Transverse colon (tissue), 4 donors: ENCODE data around the gene TAF3. TPM values are rescaled to one million over a fixed set of nuclear protein-coding genes. Genes with fewer than 3 reads are reported as not detected.

ENCODE experiments used
- DNase-seq: peaks from one replicate; pipeline ENCODE4 v3.0.0-alpha.2; 2019
- H3K27ac ChIP-seq, 4 donors: fragments of 200-600 bp; sonication (generic); 2 replicates each; pipeline ENCODE4 v1.5.1; 2016 to 2018; ENCODE audit warnings: inconsistent platforms in 4 of 4
- H3K27me3 ChIP-seq: fragments of 200-600 bp; sonication (generic); 2 replicates; pipeline ENCODE4 v1.5.1; 2017; ENCODE audit warnings: inconsistent platforms
- H3K36me3 ChIP-seq, 4 donors: fragments of 200-600 bp; sonication (generic); 2 replicates each; pipeline ENCODE4 v1.5.1; 2017 to 2019; ENCODE audit warnings: inconsistent platforms in 4 of 4
- H3K4me1 ChIP-seq, 4 donors: fragments of 200-600 bp; sonication (generic); 2 replicates each; pipeline ENCODE4 v1.5.1; 2017 to 2020; ENCODE audit warnings: inconsistent platforms in 4 of 4
- H3K4me3 ChIP-seq, 4 donors: fragments of 200-600 bp; sonication (generic); 1 replicate in 1 of 4; 2 replicates in 3 of 4; pipeline versions ENCODE4 v1.5.1 to v1.6.1; 2017 to 2019; ENCODE audit warnings: inconsistent platforms in 4 of 4
- H3K9me3 ChIP-seq, 2 donors: fragments of 200-600 bp; sonication (generic); 2 replicates each; pipeline ENCODE4 v1.5.1; 2017 to 2019; ENCODE audit warnings: inconsistent platforms in 2 of 2
- EP300 ChIP-seq: sonication (generic); formaldehyde crosslinking; IDR thresholded peaks from one replicate; pipeline ENCODE4 v1.6.1; 2017; ENCODE audit warnings: antibody characterized with exemption, low read depth
- POLR2A ChIP-seq: fragments of 450-650 bp; IDR thresholded peaks from one replicate; pipeline ENCODE4 v1.6.1; 2016; ENCODE audit warnings: antibody characterized with exemption, mild to moderate bottlenecking, moderate library complexity
- POLR2AphosphoS5 ChIP-seq, 3 donors: sonication (generic); formaldehyde crosslinking; IDR thresholded peaks; one replicate each; pipeline ENCODE4 v1.6.1; 2016; ENCODE audit warnings: antibody characterized with exemption in 3 of 3
- WGBS, 2 donors: methylation state at CpG; one replicate each; pipeline ENCODE4 v1.1.5; 2018; ENCODE audit warnings: low coverage in 1 of 2; 5-methylcytosine and 5-hydroxymethylcytosine counted together
- in situ Hi-C, 4 donors: fragments of 200-750 bp; cut with MboI; loops; one replicate each; pipeline versions ENCODE4 v1.15.0 to v1.15.1; 2017; ENCODE audit warnings: low sequenced_read_pairs in 3 of 4, low pct_ligation_motif_present in 1 of 4, low pct_unique_long_range_greater_than_20kb in 1 of 4
- intact Hi-C: fragments of 100-400 bp; cut with DNase I; formaldehyde crosslinking; loops from one replicate; pipeline ENCODE4 v1.15.1; 2023; ENCODE audit warnings: low total_unique reads
- total RNA-seq, 4 donors: library from RNA; depleted of rRNA; stranded (reverse); fragments of >200 nt; gene quantifications; one replicate each; pipeline ENCODE4 v1.1.0, GENCODE V29; 2016
- TF ChIP-seq, protein P1 (sequence below), 5 experiments: fragments of 200-600 bp in 3 of 5; fragments of 450-650 bp in 2 of 5; sonication (generic) in 3 of 5; IDR thresholded peaks; 1 replicate in 2 of 5; 2 replicates in 3 of 5; pipeline ENCODE4 v1.5.1; 2016 to 2017; ENCODE audit warnings: antibody characterized with exemption in 5 of 5, inconsistent platforms in 3 of 5, mild to moderate bottlenecking in 2 of 5, moderate library complexity in 1 of 5

TAF3 gene
- total RNA-seq, 4 donors from 2014 or later = 4.8 to 35.6 (median 9.6) TPM

- Histone ChIP-seq H3K36me3 (no peaks in the 10 kb centered on the region), H3K27ac (no peak overlapping the region), H3K4me3 (no peak overlapping the region), H3K9me3 (no peaks in the 10 kb centered on the region), H3K27me3 (no peaks in the 10 kb centered on the region), H3K4me1 (no peaks in the 10 kb centered on the region)
- in situ Hi-C loops = no loop called here
- no peak for TF ChIP-seq POLR2A
- no peak for TF ChIP-seq POLR2AphosphoS5 (IDR thresholded peaks at IDR 0.05)
- TF ChIP-seq EP300 = no peak
- TF ChIP-seq, protein P1, sequence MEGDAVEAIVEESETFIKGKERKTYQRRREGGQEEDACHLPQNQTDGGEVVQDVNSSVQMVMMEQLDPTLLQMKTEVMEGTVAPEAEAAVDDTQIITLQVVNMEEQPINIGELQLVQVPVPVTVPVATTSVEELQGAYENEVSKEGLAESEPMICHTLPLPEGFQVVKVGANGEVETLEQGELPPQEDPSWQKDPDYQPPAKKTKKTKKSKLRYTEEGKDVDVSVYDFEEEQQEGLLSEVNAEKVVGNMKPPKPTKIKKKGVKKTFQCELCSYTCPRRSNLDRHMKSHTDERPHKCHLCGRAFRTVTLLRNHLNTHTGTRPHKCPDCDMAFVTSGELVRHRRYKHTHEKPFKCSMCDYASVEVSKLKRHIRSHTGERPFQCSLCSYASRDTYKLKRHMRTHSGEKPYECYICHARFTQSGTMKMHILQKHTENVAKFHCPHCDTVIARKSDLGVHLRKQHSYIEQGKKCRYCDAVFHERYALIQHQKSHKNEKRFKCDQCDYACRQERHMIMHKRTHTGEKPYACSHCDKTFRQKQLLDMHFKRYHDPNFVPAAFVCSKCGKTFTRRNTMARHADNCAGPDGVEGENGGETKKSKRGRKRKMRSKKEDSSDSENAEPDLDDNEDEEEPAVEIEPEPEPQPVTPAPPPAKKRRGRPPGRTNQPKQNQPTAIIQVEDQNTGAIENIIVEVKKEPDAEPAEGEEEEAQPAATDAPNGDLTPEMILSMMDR (IDR thresholded peaks at IDR 0.05) = no peak
- no peak for DNase-seq
- intact Hi-C loops = no loop called here
- WGBS, 2 donors = 83 to 84% methylated on average over 3 of the region's 3 CpGs
These were observed 104.4 kb downstream of the TAF3 start for GRCh38 chr10:7922707-7923106.

GRCh38 chr10:7928536-7928935 is 110.2 kb downstream of the TAF3 start:
- H3K27ac ChIP-seq = no peak overlapping the region
- in situ Hi-C loops (no loop called here), intact Hi-C loops (no loop called here)
- TF ChIP-seq POLR2A = no peak
- no peak for TF ChIP-seq POLR2AphosphoS5 (IDR thresholded peaks at IDR 0.05)
- TF ChIP-seq, protein P1 (IDR thresholded peaks at IDR 0.05) = no peak
- TF ChIP-seq EP300 = no peak
- H3K27me3 ChIP-seq = no peaks in the 10 kb centered on the region
- WGBS, 2 donors = 90 to 95% methylated on average over 3 of the region's 3 CpGs
- H3K4me1 ChIP-seq = peaks cover 0 to 2% (median 0%) of the 10 kb centered on the region in 4 donors
- H3K9me3 ChIP-seq = no peaks in the 10 kb centered on the region
- H3K36me3 ChIP-seq = no peaks in the 10 kb centered on the region
- no peak for DNase-seq
- H3K4me3 ChIP-seq = no peak overlapping the region

- in situ Hi-C loops = no loop called here
- H3K36me3 ChIP-seq = no peaks in the 10 kb centered on the region
- H3K4me3 ChIP-seq = no peak overlapping the region
- no peaks in the 10 kb centered on the region for H3K9me3 ChIP-seq
- TF ChIP-seq POLR2A = no peak
- TF ChIP-seq, protein P1 (IDR thresholded peaks at IDR 0.05) = no peak
- TF ChIP-seq EP300 = no peak
- no peak for TF ChIP-seq POLR2AphosphoS5 (IDR thresholded peaks at IDR 0.05)
- no peaks in the 10 kb centered on the region for H3K27me3 ChIP-seq
- peaks cover 0 to 2% (median 0%) of the 10 kb centered on the region in 4 donors for H3K4me1 ChIP-seq
- intact Hi-C loops = no loop called here
- no peak for DNase-seq
- no peak overlapping the region for H3K27ac ChIP-seq
- 84% methylated on average over 5 to 9 of the region's 9 CpGs for WGBS, 2 donors
These were observed 114.2 kb downstream of the TAF3 start for GRCh38 chr10:7932301-7933036.

DNA sequence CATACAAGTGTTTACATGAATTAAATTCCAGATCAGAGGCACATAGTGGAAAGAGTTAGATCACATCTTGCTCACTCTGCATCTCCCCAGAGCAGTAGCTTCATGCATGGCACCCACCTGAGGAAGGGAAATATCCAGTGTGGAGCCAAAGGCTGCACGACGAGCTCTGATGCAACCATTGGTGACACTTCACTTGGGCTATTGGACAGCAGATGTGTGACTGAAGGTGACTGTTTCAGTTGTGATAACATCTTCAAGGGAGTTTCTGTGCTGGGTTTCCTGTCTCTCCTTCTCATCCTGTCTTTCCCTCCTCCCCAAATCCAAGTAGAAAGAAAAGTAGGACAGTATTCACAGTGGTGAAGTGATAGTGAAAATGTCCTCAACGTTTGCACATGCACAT is 115.0 kb downstream of the TAF3 start:
- peaks cover 0 to 2% (median 0%) of the 10 kb centered on the region in 4 donors for H3K4me1 ChIP-seq
- DNase-seq = no peak
- H3K27ac ChIP-seq = no peak overlapping the region
- H3K9me3 ChIP-seq = no peaks in the 10 kb centered on the region
- in situ Hi-C loops = no loop called here
- no peak overlapping the region for H3K4me3 ChIP-seq
- TF ChIP-seq POLR2A = no peak
- TF ChIP-seq, protein P1 (IDR thresholded peaks at IDR 0.05) = no peak
- no peaks in the 10 kb centered on the region for H3K36me3 ChIP-seq
- H3K27me3 ChIP-seq = no peaks in the 10 kb centered on the region
- 29 to 81% methylated on average over 1 to 3 of the region's 3 CpGs for WGBS, 2 donors
- intact Hi-C loops = no loop called here
